Psoas muscle (tissue), 8 donors: ENCODE measurements around the gene CCDC148. TPM values are rescaled to one million over a fixed set of nuclear protein-coding genes. Genes with fewer than 3 reads are reported as not detected.

Source experiments
- ATAC-seq, 4 donors: fragments of 200-7000 bp; cut with Tn5 transposase; one replicate each; pipeline ENCODE4 v1.9.1; 2020; ENCODE audit warnings: moderate library complexity in 3 of 4, mild to moderate bottlenecking in 2 of 4
- DNase-seq, 2 donors: peaks; one replicate each; pipeline ENCODE4 v3.0.0-alpha.2; 2020
- H3K27ac ChIP-seq: fragments of 200-600 bp; one replicate; pipeline ENCODE4 v1.8.0; 2022
- H3K27me3 ChIP-seq, 3 donors: fragments of 200-600 bp in 1 of 3; one replicate each; pipeline versions ENCODE4 v1.6.1 to v1.8.0; 2013 to 2022; ENCODE audit warnings: low read length in 2 of 3, mild to moderate bottlenecking in 2 of 3, moderate library complexity in 1 of 3; ENCODE audit not compliant: insufficient read depth in 3 of 3
- H3K36me3 ChIP-seq, 2 donors: fragments of 200-600 bp in 1 of 2; one replicate each; pipeline versions ENCODE4 v1.6.1 to v1.8.0; 2013 to 2022; ENCODE audit warnings: low read depth in 1 of 2, mild to moderate bottlenecking in 1 of 2, moderate library complexity in 1 of 2; ENCODE audit not compliant: insufficient read depth in 1 of 2
- H3K4me1 ChIP-seq: fragments of 200-600 bp; one replicate; pipeline ENCODE4 v1.8.0; 2022
- H3K4me3 ChIP-seq: fragments of 200-600 bp; one replicate; pipeline ENCODE4 v1.8.0; 2022; ENCODE audit warnings: mild to moderate bottlenecking
- H3K9me3 ChIP-seq: fragments of 200-600 bp; one replicate; pipeline ENCODE4 v1.8.0; 2022
- CTCF ChIP-seq: fragments of 200-600 bp; IDR thresholded peaks from one replicate; pipeline ENCODE4 v1.8.0; 2022; ENCODE audit warnings: antibody characterized with exemption
- WGBS, 3 donors: extraction: QIAGEN DNeasy Blood & Tissue Kit; methylation state at CpG; one replicate each; pipeline versions ENCODE4 v1.1.6 to v1.1.7; 2013; 5-methylcytosine and 5-hydroxymethylcytosine counted together
- intact Hi-C, 2 donors: fragments of 100-400 bp; cut with DNase I; formaldehyde crosslinking; loops; one replicate each; pipeline versions ENCODE4 v1.11.0 to v1.14.2; 2022
- polyA plus RNA-seq, 3 donors: library from polyadenylated mRNA; stranded (reverse); fragments of 200-250 nt; gene quantifications; one replicate each; pipeline ENCODE4 v1.2.3, GENCODE V29; 2013
- total RNA-seq, 4 donors: library from RNA; stranded (reverse); fragmentation: NEBNext Ultra II Directional in 2 of 4; extraction: Animal tissue kit (Norgen Biotek cat#: 25700) in 2 of 4; gene quantifications; one replicate each; pipeline versions ENCODE4 v1.2.1 to v1.2.4, GENCODE V29; 2021 to 2023
- donor health status: healthy with polysubstance abuse.
- donor health status: DM: no; HTN: no; CAD: no; lungs with moderate emphysema.
- donor health status: Bipolar disorder and iron deficiency.
- donor health status: healthy.
- donor health status: DM: yes; HTN: yes; CAD: no.
- donor health status: DM: no; HTN: no; CAD: no.
- donor health status: DM: no; HTN: no; CAD: no.
- donor health status: DM: yes; HTN: yes; CAD: no.

CCDC148 gene
- total and polyA plus RNA-seq, 7 donors = 0.10 TPM; not detected in 6

DNA sequence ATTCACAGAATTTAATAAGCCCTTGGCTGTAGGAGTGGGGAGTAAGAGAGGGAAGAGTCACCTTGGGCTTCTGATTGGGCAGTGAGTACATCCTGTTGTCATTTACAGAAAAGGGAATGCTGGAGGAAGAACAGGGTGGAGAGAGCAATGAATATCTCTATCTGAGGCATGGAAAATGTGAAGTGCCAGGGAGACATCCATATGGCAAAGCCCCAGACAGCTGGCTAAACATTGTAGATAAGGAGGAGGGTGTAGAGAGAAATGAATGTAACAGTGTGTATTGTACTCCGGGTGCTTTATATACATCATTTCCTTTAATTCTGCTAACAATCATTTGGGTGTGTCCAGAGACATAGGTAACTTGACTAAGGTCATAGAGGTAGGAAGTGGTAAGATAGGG, 251.3 kb downstream of the CCDC148 start:
- no peak for TF ChIP-seq CTCF
- H3K27ac ChIP-seq = no peak overlapping the region
- DNase-seq (no peak), ATAC-seq (no peak)
- no peaks in the 10 kb centered on the region for H3K36me3 ChIP-seq
- no peak overlapping the region for H3K4me3 ChIP-seq
- intact Hi-C loops = no loop called here
- H3K27me3 ChIP-seq = no peaks in the 10 kb centered on the region
- H3K4me1 ChIP-seq = no peaks in the 10 kb centered on the region
- 24 to 54% (median 52%) methylated on average over 1 of the region's 1 CpG for WGBS, 3 donors
- H3K9me3 ChIP-seq = no peaks in the 10 kb centered on the region

DNA sequence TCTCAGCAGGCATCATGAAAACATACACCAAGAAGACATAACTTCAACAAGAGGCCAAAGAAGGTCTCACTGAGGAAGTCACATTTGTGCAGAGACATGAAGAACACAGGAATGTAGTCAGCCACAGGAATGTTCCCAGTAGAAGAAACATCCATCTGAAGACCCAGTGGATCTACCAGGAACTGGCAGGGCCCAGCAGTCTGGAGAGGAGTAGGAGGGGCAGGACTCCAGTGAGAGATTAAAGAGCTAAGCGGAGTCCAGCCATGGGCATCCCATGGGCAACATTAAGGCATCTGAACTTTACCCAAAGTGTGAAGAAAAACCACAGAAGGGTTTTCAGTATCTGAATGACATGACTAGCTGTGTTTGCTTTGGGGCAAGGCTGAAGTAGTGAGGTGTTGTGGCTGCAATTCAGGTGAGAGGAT, 251.8 kb downstream of the CCDC148 start:
- TF ChIP-seq CTCF = no peak

GRCh38 chr2:158202161-158202815, 254.3 kb downstream of the CCDC148 start:
- Histone ChIP-seq H3K27me3 (no peaks in the 10 kb centered on the region), H3K4me1 (no peaks in the 10 kb centered on the region), H3K36me3 (no peaks in the 10 kb centered on the region), H3K9me3 (no peaks in the 10 kb centered on the region), H3K27ac (no peak overlapping the region), H3K4me3 (no peak overlapping the region)
- TF ChIP-seq CTCF = no peak
- 51 to 53% (median 52%) methylated on average over 6 of the region's 6 CpGs for WGBS, 3 donors
- ATAC-seq (no peak), DNase-seq (no peak)
- intact Hi-C loops = no loop called here

More for the DNA sequence above, 251.8 kb downstream of the CCDC148 start:
- 47 to 55% (median 52%) methylated on average over 1 of the region's 1 CpG for WGBS, 3 donors
- Histone ChIP-seq H3K4me1 (no peaks in the 10 kb centered on the region), H3K36me3 (no peaks in the 10 kb centered on the region), H3K27me3 (no peaks in the 10 kb centered on the region), H3K9me3 (no peaks in the 10 kb centered on the region), H3K4me3 (no peak overlapping the region), H3K27ac (no peak overlapping the region)
- DNase-seq (no peak), ATAC-seq (no peak)
- intact Hi-C loops = no loop called here

DNA sequence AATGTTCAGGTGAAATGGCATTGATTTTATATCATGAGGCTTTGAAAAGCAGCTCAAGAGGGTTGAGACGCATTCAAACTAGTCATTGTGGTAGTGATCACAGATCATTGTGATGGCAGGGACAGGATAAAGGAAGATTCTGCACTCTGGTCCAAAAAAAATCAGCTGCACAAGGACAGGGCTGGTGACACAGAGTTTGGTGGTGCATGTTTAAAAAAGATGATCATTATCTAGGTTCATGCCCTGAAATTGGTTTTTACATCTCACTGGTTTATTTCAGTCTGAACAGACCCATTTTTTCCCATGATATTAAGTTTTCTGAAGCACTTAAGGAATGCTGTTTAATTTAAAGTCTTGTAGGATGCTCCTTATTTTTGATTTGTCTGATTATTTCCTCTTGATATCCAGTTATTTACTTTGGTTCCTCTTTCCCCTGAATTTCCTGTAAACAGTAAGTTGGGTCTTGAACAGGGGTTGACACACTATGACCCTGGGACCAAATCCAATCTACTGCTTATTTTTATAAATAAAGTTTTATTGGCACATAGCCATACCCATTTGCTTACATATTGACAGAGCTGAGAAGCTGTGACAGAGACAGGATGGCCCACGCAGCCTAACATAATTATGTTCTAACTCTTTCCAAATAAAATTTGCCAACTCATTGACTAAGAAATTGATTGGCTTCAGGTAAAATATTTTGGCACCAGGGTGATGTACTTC, 256.5 kb downstream of the CCDC148 start:
- no peaks in the 10 kb centered on the region for H3K4me1 ChIP-seq
- H3K4me3 ChIP-seq = no peak overlapping the region
- ATAC-seq (no peak), DNase-seq (no peak)
- WGBS, 3 donors = 79 to 85% (median 82%) methylated on average over 2 of the region's 2 CpGs
- intact Hi-C loops = no loop called here
- H3K36me3 ChIP-seq = no peaks in the 10 kb centered on the region
- no peak for TF ChIP-seq CTCF
- no peak overlapping the region for H3K27ac ChIP-seq
- H3K27me3 ChIP-seq = no peaks in the 10 kb centered on the region
- H3K9me3 ChIP-seq = no peaks in the 10 kb centered on the region
